AG20443 (cell line): ENCODE data around the gene SAMD10.

ENCODE experiments used
- DNase-seq: peaks from one replicate; pipeline ENCODE4 v3.0.0; 2012; ENCODE audit warnings: low spot score, mixed read lengths

Gene SAMD10

DNA sequence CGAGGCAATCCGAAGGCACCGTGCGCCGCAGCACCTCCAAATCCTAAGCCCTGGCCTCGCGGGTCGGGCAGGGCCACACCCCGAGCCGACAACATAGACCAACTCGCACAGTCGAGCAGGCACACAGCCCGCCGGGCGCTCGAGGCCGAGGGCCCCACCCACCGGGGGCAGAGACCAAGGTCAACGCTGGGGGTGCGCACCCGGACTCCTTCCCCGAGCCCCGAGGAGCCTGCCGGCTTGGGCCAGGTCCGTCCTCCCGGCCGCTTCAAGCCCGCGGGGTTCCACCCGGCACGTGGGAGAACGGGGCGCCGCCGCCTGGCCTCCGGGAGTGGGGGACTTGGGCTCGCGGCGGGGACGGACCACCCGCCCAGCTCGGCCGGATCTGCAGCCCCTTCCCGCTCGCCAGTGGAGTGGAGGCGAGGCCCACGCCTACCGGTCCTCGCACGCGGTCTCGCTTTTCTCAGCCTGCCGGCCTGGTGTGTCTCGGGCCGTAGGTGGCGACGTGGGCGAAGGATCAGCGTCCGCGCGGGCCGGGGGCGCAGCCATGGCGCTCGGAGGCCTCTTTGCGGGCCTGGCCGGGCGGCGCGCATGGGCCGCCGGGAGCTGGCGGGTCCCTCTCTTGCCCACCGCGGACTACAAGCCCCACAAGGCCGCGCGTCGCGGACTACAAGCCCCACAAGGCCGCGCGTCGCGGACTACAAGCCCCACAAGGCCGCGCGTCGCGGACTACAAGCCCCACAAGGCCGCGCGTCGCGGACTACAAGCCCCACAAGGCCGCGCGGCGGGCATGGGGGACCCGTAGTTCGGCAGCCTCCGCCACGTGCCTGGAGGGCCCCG, 23.4 kb downstream of the SAMD10 start, which contains the start of gene UCKL1:
UCKL1 (minus strand) TSS at position 590 of the 837 bp plus-strand sequence; CDS start at position 546, 44 bp downstream.
- DNase-seq, result peak; percentile 94

DNA sequence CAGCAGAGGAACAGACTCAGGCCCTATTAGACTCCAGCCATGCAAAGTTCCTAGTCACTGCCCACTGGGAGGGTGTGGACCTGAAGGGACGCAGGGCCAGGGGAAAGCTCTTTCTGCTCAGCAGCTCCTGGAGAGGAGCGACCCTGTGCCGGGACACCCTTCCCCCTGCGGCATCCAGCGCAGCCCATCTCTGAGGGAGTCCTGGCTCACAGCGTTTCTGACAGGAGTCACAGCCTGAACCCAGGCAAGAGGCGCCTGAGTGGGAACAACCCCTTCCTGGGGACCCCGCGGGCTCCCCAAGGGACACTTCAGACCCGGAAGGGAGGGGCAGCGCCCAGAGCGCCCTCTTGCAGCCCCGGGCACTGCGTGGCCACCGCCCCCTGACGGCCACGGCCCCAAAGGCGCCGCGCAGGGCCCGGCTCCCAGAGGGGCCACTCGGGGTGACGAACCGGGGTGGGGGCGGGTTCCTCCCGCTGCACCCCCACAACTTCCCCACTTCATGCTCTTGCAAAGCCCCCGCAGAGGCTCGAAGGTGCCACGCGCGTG, 24.1 kb downstream of the SAMD10 start:
- peak; percentile 57 for DNase-seq

DNA sequence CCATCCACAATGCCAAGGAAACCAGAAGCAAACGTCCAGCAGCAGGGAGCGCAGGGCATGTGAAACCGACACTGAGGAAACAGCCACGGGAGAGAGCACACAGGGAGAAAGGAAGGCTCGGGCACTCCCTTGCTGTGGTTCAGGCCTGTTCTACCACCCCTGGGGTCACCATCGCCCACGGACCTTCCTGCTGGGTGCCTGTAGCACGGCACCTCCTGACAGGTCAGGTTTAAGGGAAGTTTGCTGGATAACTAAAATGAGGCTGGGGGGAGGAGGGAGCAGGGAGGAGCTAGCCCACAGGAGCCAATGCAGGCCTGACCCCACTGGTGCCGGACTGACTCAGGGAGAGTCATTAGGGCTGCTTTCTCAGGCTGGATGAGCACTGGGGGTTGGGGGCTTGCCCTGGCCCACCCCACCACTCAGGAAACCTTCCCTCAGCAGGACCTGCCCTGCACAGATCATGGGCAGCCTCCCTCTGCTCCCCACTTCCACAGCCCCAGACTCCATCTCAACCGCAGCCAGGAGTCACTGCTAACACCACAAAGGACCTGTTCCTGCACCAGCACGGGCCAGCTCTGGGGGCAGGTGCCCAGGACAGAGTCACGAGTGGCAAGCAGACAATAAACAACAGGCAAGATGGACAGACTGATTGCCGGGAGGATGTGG, 25.5 kb downstream of the SAMD10 start:
- no peak for DNase-seq

DNA sequence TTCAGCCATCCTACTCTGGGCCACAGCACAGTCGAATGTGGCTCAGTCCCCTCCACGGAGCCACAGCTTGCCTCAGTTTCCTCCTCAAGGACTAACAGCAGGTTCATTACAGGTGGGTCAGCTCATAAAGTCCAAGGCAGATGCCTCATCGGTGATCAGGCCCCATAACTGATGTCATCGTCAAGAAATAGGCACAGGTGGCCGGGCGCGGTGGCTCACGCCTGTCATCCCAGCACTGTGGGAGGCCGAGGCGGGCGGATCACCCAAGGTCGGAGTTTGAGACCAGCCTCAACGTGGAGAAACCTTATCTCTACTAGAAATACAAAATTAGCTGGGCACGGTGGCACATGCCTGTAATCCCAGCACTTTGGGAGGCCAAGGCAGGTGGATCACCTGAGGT, 26.7 kb downstream of the SAMD10 start:
- no peak for DNase-seq

DNA sequence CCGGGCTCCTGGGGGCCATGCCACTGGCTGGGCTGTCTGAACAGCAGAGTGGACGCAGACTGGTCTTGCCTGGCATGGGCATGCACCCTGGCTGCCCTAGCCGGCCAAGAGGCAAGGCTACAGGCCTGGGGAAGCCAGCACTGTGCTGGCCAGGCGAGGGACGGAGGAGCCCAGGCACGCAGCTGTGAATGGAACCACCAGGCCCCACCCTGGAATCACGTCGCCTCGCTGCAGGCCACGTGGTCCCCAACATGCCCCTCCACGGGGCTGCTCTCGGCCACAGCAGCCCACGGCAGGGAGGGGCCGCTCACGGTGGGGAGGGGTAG, 27.3 kb downstream of the SAMD10 start:
- DNase-seq, result no peak

DNA sequence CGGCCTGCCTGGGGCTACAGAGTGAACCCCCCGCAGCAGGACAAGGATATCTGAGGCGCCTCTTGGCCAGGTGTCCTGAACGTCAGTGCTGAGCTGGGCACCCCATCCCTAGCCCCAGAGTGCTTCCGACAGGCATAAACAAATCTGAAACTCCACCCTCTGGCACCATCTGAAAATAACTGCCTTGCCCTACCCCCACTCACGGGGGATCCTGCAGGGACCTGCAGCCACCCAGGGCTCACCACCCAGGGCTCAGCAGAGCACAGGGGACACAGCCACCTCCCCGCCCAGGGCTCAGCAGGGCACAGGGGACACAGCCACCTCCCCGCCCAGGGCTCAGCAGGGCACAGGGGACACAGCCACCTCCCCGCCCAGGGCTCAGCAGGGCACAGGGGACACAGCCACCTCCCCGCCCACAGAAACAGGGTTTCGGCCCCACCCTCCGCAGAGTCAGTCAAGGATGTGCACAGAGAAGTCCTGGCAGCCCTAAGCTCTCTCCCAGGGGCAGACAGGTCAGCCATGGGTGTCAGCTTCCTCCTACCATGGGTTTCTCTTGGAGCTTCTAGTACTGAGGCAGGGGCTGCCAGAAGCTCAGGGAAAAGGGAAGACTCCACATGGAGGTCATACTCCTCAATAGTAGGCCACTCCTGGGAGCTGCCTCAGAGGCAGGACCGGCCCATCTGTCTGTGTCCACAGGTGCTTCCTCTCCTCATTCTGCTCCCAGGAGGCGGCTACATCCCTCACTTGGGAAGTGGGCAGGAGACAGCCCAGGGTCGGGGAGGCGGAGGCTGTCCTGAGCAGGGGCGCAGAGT, 27.8 kb downstream of the SAMD10 start:
- DNase-seq, result no peak

DNA sequence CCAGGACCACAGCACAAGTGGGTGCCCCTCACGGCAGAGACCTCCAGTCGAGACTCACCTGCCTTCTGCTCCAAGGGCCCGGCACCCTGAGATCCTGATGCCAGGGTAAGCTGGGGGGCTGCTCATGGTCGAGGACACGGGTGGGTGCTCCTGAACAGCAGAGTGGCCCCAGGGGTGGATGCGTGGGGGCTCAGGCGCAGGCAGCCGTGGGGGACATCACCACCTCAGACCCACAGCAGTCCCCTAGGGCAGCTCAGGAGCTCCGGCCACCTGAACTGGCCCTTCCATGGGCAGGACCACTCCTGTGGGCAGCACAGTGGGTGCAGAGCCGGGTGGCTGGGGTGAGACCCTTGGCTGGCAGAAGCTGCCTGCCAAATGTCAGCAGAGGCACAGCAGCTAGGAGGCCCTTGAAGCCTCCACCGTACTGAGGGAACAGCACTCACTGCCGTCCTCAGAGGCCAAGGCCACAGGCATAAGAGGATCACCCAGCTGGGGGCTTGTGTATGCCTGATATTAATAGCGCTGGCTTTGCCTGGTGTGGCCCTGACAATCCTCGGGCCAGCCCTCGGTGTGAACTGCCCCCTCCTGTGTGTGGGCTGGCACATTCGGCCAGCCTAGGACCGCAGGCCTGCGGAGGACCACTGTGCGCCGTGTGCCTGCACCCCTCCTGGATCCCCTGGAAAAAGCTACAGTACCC, 28.6 kb downstream of the SAMD10 start:
- no peak for DNase-seq

DNA sequence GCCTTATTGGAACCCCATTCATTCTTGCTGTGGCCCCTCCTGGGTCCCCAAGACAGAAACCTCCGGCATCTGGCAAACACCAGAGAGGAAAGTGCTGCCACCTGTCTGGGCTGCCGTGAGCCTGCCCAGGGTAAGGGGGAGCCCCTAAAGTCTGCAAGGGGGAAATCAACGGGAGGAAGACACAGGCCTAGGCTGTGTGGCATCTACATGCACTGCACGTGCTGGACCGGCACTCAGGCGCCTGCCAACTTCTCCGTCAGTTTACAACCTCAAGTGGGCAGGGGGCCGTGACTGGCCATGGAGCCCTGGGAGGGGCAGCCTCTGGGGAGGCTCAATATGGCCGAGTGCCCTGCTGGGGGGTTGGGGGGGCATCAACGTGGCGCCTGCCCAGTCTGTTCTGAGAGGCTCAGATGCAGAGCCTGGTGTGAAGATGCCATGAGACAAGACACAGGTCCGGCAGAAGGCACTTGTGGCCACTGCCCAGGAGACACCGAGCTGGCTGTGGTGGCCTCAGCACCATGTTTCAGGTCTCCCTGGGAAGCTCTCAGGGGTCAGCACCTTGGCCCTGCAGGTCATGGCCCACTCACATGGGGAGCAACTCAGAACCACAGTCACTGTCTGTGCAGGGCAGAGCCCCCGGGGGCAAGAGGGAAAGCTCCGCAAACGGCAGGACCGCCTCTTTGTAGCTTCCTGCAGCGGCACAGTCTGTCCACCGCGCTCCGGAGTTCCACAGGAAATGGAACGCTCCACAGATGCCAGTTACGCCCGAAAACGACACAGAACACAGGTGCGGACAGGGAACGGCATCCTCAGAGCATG, 31.6 kb downstream of the SAMD10 start:
- DNase-seq, result no peak

DNA sequence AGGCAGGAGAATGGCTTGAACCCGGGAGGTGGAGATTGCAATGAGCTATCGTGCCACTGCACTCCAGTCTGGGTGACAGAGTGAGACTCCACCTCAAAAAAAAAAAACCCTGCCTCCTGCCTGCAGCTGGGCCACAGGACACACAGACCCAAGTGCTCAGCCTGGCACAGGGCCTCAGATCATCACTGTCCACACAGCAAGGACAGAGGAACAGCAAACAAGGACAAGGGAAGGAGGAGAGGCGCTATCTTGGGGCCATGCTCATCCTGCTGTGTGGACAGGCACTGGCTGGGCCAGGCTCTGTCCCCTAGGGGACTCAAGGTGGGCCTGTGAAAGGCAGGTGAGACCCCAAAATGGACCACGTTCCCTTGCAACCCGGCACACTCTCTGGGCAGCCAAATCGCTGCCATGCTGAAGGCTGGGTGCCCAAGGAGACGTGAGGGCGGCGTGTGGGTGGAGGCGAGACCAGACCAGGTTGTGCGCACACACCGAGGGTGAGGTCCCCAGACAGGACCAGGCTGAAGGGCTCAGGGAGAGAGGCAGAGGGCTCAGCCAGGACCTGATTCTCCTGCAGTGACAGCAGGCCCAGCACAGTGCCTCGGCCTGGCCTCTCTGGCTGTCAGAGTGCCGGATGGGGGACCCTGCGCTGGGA, 32.3 kb downstream of the SAMD10 start:
- no peak for DNase-seq

DNA sequence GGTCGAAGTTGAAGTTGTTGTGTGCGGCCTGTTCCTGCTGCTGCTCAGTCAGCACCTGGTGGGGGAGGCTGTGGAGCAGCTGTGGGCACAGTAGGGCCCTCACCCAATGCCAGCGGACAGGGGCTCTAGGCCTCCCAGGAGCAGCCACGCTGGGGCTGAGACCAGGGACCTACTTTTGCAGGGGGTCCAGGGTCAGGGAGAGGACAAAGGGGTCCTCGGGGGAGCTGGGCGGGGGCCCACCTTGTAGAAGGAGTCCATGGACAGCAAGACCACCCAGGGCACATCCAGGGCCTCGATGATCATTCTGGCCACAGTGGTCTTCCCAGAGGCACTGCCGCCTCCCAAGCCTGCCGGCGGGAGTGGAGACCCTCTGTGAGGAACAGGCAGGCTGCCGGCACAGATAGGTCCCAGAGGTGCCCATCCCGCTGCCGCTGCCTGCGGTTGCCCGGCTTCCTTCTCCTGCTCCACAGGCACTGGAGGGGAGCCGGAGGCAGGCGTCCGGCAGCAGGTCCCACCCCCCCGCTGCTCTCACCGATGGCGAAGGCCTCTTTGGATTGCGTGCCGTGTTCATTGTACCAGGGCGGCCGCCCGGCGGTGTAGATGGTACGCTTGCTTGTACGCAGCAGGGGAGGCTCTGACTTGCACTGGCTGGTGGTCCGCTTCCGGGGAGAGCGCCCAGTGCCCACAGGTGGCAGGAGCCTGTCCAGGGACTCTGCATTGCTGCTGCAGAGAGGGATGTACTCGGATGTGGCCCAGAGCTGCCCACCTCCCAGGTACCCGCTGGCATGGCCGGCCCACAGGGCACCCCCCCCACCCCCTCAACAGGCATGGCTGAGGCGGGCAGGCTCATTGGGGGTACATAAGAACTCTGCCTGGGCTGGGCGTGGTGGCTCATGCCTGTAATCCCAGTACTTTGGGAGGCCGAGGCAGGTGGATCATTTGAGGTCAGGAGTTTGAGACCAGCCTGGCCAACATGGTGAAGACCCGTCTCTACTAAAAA, 33.2 kb downstream of the SAMD10 start:
- no peak for DNase-seq

DNA sequence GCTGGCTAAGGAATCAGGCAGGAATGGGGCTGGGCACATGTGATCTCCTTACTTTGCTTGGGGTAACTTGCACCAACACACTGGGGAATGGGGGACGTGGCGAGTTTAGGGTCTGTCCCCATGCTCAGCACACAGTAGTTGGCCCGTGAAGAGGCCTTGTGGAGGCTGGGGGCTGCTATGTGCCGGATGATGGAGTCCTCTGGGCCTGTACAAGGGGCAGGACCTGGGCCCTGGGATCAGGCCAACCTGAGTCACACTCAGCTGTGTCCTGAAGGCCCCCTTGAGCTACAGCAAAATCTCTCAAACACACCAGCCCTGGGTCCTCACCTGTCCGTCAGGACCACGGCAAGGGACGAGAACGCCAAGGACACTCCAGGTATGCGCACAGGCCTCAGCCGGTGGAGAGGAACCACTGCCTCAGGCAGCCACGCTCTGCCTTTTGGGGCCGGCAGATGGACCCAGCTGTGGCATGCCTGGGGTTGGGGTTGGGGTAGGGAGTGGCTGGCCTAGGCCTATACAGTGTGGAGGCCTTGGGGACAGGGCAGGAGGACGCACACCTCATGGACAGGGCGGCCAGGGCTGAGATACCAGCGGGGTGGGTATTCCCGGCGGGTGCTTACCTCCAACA, 34.3 kb downstream of the SAMD10 start:
- no peak for DNase-seq

DNA sequence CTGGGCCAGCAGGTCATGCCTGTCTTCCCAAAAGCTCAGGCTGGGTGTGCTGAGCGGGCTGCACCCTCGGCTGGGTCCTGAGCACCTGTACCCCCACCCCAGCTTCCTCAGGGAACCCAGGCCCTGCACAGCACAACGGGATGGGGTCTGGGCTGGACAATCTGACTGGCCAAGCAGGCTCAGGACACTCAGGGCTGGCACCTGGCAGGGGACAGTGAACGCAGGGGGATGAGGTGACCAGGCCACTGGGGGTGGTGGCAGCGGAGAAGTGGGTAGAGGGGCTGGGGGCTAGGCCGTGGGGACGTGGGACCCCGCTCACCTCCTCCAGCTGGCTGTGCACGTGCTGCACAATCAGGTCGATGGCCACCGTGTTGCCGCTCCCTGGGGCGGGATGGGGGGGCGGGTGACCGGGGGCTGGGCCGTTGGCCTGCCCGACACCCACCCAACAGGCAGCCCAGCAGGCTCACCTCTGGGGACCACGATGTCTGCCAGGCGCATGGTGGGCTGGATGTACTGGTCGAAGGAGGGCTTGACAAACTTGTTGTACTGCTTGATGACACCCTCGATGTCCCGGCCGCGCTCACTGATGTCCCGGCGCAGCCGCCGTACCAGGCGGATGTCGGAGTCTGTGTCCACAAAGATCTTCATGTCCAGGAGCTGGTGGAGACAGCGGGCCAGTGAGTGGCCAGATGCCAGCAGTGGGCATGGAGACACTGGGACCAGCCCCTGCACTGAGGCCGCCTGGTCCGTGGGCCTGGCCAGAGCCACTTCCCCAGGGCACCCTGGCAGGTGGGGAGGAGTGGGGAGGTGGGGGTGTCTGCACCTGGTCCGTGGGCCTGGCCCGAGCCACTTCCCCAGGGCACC, 35.1 kb downstream of the SAMD10 start:
- no peak for DNase-seq

DNA sequence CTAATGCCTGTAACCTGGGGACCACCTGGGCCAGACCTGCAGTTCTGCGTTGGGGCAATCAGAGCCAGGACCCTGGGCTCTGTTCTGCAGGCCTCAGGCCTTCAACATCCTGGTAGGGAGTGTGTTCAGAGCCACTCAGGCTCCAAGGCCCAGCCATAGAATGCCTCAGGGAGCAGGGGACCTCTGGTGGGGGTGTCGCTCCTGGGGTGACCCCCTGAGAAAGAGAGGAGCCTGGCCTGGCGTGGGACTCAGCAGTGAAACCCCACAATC, 35.7 kb downstream of the SAMD10 start:
- no peak for DNase-seq

DNA sequence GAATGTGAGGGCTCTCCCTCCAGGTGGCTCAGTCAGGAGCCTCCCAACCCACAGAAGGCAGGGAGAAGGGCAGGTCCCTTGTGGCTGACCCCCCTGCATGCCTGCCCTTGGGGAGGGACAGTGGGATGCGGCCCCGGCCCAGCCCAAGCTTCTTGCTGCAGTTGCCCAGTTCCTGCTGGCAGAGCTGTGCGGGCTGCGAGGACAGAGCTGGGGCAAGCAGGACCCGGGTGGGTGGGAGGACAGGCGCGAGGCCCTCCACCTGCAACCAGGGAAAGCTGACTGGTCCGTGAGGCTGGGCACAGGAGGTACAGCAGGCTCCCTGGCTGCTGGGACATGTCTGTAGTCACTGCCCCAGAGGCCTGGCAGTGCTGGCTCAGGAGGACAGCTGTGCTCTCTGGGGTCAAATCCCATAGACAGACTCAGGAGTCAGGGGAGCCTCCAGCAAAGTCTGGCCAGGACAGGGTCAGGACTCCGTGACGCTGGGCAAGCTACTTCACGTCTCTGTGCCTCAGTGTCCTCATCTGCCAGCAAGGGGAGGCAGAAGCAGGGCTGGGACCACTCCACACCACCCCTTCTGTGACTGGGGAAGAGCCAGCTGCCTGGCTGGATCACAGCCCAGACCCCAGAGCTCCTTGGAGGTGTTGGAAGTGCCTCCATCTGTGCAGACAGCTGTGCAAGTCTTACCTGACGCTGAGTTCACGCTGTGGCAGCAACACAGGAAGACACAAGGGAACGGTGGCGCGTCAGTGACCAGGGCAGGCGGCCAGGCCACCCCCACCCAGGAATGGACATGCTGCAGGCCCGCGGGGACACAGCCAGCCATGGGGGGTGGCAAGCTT, 36.3 kb downstream of the SAMD10 start:
- DNase-seq, result no peak

DNA sequence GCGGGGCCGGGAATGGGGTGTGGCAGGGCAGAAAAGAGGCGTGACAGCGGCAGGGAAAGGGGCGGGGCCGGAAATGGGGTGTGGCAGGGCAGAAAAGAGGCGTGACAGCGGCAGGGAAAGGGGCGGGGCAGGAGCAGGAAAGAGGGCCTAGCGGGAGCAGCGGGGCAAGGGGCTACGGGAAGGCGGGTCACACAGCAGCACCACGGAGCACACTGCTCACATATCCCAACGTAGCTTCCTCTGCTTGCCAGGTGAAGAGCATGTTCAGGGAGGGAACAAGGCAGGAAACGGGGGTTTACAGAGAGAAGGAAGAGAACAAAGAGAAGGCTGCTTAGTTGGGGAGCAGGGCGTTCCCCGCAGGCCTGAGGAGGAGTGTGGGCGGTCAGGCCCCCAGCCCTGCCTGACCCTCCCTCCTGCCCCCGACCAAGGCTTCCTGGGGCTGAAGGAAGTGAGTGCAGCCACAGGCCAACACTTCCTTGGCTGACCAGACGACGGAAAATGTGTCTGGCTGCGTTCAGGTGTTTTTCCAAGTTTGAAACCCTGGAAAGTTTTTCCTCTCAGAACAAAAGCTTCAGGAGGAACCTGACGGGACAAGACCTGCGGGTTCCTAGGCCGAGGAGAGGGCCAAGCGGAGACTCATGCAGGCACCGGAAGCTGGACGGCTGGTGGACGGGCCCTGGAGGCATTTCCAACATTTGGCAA, 37.0 kb downstream of the SAMD10 start:
- no peak for DNase-seq

DNA sequence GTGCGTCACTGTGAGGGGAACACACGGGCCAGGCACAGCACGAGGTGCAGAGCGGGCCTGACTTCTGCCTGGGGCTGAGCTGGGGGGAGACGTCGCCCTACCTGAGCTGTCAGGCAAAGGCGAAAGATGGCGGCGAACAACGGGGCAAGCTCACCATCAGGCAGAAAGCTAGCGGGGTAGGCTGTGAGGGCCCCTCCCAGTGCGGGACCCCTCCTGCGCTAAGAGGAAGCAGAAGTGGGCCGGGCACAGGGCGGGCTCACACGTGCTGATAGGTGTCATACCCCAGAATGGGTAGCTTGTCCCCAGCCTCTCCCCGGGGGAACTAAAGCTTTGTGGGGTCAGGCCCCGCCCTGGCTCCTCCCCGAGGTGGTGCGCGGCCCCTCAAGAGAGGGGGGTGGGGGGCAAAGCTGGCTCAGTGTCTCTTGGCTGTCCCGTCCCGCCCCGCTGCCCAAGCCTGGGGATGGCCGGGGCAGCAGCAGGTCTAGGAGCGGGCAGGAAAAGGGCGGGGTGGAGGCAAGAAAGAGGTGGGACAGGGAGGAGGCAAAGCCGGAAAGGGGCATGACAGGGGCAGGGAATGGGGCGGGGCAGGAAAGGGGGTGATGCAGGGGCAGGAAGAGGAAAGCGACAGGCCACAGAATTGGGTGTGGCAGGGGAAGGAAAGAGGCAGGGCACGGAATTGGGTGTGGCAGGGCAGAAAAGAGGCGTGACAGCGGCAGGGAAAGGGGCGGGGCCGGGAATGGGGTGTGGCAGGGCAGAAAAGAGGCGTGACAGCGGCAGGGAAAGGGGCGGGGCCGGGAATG, 38.0 kb downstream of the SAMD10 start:
- DNase-seq, result no peak
